ENCODE results near the gene IL4R. TPM values are rescaled to one million over a fixed set of nuclear protein-coding genes. Genes with fewer than 3 reads are reported as not detected.

The IL4R gene
- total and polyA plus RNA-seq, 2 of the 13 experiments (the other 11 are each of a cell fraction or from before 2014, with no cell fraction given) = 15.9 to 49.6 TPM

DNA sequence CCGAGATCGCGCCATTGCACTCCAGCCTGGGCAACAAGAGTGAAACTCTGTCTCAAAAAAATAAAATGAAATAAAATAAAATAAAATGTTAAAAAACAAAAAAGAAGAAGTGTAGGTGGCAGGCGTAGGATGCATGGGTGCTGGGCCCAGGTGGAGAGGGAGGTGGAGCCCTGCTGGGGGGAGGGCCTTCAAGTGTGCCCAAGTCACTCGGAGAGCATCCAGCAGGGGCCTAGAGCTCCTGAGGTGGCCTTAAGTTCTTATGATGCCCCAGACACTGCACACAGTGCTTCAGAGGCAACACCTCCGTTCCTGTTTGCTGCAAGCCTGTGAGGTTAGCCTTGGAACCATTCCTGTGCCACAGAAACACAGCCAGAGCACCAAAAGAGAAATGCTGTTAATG lies 23.2 kb downstream of the IL4R start:
- WGBS (ENCODE audit: low lambda C conversion rate) = 97% methylated on average over 6 of the region's 6 CpGs
- Histone ChIP-seq H3K9ac (ENCODE audit: insufficient read depth, low read depth, low read length) (no peak overlapping the region), H3K27me3 (ENCODE audit: control insufficient read depth in 1 of 2, insufficient read depth in 2 of 2, low read length in 2 of 2) (no peaks in the 10 kb centered on the region), H3K27ac (ENCODE audit: extremely low read length, insufficient read depth, low read length) (no peak overlapping the region), H3K4me1 (ENCODE audit: insufficient read depth, low read length) (peaks cover 7% of the 10 kb centered on the region), H3K4me2 (ENCODE audit: low read depth, low read length) (no peak overlapping the region), H3K79me2 (ENCODE audit: insufficient read depth, low read length) (no peaks in the 10 kb centered on the region), H4K20me1 (ENCODE audit: insufficient read depth, low read length) (no peaks in the 10 kb centered on the region), H2AFZ (ENCODE audit: low read length) (no peak overlapping the region), H3K36me3 (replicated peaks in 1 of 2; ENCODE audit: control insufficient read depth in 1 of 2, insufficient read depth in 2 of 2, low read length in 2 of 2) (peaks cover 25 to 45% of the 10 kb centered on the region in 2 experiments), H3K9me3 (ENCODE audit: low read length) (no peaks in the 10 kb centered on the region), H3K4me3 (replicated peaks in 1 of 3; ENCODE audit: insufficient read depth in 1 of 3, low read depth in 2 of 3, low read length in 3 of 3) (no peak overlapping the region)
- intact Hi-C loops (cut with micrococcal nuclease; ENCODE audit: unreplicated experiment) = no loop called here
- no peak for ATAC-seq
- TF ChIP-seq DMAP1 (CRISPR knock-in tag; IDR thresholded peaks at IDR 0.05) (no peak), ZNF746 (CRISPR knock-in tag; IDR thresholded peaks at IDR 0.05) (no peak), CAMTA2 (CRISPR knock-in tag; IDR thresholded peaks at IDR 0.05; ENCODE audit: borderline replicate concordance) (no peak), SALL2 (CRISPR knock-in tag; IDR thresholded peaks at IDR 0.05) (no peak), CHD2 (IDR thresholded peaks at IDR 0.05; ENCODE audit: low read depth, low read length) (no peak)
- TF ChIP-seq, protein P1, sequence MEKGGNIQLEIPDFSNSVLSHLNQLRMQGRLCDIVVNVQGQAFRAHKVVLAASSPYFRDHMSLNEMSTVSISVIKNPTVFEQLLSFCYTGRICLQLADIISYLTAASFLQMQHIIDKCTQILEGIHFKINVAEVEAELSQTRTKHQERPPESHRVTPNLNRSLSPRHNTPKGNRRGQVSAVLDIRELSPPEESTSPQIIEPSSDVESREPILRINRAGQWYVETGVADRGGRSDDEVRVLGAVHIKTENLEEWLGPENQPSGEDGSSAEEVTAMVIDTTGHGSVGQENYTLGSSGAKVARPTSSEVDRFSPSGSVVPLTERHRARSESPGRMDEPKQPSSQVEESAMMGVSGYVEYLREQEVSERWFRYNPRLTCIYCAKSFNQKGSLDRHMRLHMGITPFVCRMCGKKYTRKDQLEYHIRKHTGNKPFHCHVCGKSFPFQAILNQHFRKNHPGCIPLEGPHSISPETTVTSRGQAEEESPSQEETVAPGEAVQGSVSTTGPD (CRISPR knock-in tag; IDR thresholded peaks at IDR 0.05) = no peak
- CTCF ChIA-PET (ENCODE audit: low intra/inter-chr PET ratio, low total read pairs) = no interaction called here
- DNase-seq (ENCODE audit: low spot score) = no peak
- no peak for FAIRE-seq
- in situ Hi-C loops (cut with HindIII; ENCODE audit: extremely low pct_ligation_motif_present, low pct_unique_long_range_greater_than_20kb) = no loop called here
- POLR2A ChIA-PET = no interaction called here
- BruUV-seq (replicated peaks) = no TSS peak

DNA sequence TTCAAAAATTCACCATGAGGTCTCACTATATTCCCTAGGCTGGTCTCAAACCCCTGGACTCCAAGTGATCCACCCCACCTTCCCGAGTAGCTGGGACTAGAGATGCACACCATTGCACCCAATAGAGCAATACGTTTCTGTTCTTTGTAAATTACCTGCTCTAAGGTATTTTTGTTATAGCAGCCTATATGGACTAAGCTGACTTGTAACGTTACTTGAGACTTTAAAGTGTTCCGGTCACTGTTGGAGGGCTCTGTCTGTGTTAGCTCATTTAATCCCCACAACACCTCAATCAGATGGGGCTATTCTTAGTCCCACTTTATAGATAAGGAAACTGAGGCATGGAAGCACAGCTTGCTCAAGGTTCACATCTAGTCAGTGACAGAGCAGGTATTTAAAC lies 25.4 kb downstream of the IL4R start:
- ChIA-PET CTCF (ENCODE audit: low intra/inter-chr PET ratio, low total read pairs) (no interaction called here), POLR2A (no interaction called here)
- peaks cover 7% of the 10 kb centered on the region for H3K4me1 ChIP-seq (ENCODE audit: insufficient read depth, low read length)
- in situ Hi-C loops (cut with HindIII; ENCODE audit: extremely low pct_ligation_motif_present, low pct_unique_long_range_greater_than_20kb) (no loop called here), intact Hi-C loops (cut with micrococcal nuclease; ENCODE audit: unreplicated experiment) (no loop called here)
- no peak overlapping the region for H3K9ac ChIP-seq (ENCODE audit: insufficient read depth, low read depth, low read length)
- H3K4me2 ChIP-seq (ENCODE audit: low read depth, low read length) = no peak overlapping the region
- no peak for FAIRE-seq
- peaks cover 28 to 45% of the 10 kb centered on the region in 2 experiments for H3K36me3 ChIP-seq (replicated peaks in 1 of 2; ENCODE audit: control insufficient read depth in 1 of 2, insufficient read depth in 2 of 2, low read length in 2 of 2)
- no peaks in the 10 kb centered on the region for H4K20me1 ChIP-seq (ENCODE audit: insufficient read depth, low read length)
- no TSS peak for BruUV-seq (replicated peaks)
- no peaks in the 10 kb centered on the region for H3K9me3 ChIP-seq (ENCODE audit: low read length)
- H3K27me3 ChIP-seq (ENCODE audit: control insufficient read depth in 1 of 2, insufficient read depth in 2 of 2, low read length in 2 of 2) = no peaks in the 10 kb centered on the region
- ATAC-seq = no peak
- H3K79me2 ChIP-seq (ENCODE audit: insufficient read depth, low read length) = no peaks in the 10 kb centered on the region
- WGBS (ENCODE audit: low lambda C conversion rate) = 97% methylated on average over 4 of the region's 4 CpGs
- no peak overlapping the region for H3K4me3 ChIP-seq (replicated peaks in 1 of 3; ENCODE audit: insufficient read depth in 1 of 3, low read depth in 2 of 3, low read length in 3 of 3)
- no peak overlapping the region for H3K27ac ChIP-seq (ENCODE audit: extremely low read length, insufficient read depth, low read length)
- DNase-seq (ENCODE audit: low spot score) = no peak
- no peak overlapping the region for H2AFZ ChIP-seq (ENCODE audit: low read length)
- TF ChIP-seq TBX3 (IDR thresholded peaks at IDR 0.05; ENCODE audit: borderline replicate concordance) (no peak), ZNF12 (CRISPR knock-in tag; IDR thresholded peaks at IDR 0.05) (peak; percentile 95)

All from HepG2 (cell line).